ENCODE results near the gene KRT8.
"Not testable (repeated sequence)": the region's sequence is repeated elsewhere in the genome, so short reads cannot be mapped to it uniquely, and the experiment has no call there.

KRT8 gene

GRCh38 chr12:52873513-52873831 lies 31.4 kb downstream of the KRT8 start:
- DNase-seq, result no peak

- no peak for DNase-seq
These were observed 32.1 kb downstream of the KRT8 start for GRCh38 chr12:52872644-52873389.

GRCh38 chr12:52871291-52872039 lies 33.4 kb downstream of the KRT8 start:
- no peak for DNase-seq

GRCh38 chr12:52870361-52871290 lies 34.2 kb downstream of the KRT8 start:
- no peak for DNase-seq

- no peak for DNase-seq
These were observed 37.2 kb downstream of the KRT8 start for GRCh38 chr12:52867642-52868041.

DNA sequence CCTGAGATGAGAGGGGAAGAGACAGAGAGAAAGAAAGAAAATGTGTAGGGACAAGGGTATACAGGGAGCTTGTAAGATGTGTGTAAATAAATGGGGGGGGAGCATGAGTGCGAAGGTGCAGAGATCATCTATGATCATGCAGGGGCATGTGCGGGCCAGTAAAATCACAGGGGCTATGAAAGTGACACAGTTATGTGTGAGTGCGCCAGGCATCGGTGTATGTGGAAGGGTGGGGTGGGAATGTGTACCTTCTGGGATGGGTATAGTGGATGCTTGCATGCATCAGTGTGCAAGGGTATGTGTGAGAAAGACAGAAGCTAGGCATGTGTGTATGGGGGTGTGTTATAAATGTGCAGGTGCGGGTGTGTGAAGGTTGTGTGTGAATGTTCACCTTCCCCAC lies 37.7 kb downstream of the KRT8 start:
- DNase-seq, result no peak

DNA sequence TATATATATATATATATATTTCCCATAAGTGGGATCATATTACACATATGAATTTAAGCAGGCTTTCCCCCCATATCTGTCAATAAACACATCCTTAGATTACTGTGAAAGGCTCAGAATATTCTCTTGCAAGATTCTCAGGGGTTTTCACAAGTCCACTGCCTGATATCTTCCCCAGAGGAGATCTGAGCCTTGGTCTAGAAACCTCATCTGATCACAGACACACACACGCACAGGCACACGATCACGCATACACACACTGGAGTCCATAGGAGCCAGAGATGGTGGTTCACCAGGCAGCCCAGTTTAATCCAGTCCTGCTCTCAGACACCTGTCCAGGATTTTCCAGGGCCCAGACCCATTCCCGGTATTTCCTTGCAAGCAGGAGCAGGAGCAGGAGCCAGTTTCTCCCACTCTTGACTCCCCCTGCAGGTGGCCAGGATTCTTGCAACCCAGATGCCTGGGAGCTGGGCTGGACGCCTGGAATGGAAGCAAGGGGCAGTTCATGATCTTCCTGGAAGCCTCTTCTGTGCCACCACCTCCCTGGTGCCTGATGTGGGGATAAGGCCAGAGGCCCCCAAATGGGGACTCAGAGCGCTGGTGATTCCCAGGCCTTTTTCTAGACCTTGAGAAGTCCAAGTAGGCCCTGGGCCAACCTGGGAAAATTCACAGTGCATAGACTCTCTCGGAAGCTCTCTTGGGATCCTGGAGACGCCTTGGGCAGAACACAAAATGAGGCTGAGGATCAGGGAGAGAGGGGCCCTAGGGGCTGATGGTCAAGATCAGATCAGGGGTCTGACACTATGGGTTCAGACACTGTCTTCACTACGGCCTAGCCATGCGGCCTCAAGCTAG lies 39.6 kb downstream of the KRT8 start:
- no peak for DNase-seq

DNA sequence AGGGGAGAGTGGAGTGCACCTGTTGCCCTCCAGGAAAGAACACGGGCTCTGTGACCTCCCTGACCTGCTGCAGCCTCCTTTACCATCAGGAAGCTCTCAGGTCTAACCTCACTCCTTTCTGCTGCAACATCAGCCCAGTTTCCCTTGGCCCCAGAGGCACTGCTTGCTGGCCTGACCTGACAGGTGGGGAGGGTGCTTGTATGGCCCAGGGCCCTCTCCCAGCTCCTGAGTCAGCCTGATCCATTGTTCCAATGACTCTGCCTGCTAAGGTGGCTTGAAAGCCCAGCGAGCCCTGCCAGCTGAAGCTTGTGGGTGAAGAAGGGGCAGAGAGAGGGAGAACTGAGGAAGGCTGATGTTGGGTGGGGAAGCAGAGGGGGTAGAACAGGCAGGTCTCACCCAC lies 42.9 kb downstream of the KRT8 start:
- no peak for DNase-seq

DNA sequence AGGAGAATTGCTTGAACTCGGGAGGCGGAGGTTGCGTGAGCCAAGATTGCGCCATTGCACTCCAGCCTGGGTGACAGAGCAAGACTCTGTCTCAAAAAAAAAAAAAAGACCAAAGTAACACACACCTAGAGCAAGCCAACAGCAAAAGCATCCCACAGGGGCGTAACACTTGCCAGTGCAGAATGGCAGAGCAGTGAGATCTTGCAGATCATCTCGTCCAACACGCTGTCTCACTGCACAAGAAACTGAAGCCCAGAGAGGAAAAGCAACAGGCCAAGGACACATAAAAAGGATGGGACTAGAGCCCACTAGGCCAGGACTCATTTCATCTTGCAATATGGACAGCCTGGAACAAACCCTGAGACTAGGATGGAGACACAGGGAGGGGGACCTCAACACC lies 43.4 kb downstream of the KRT8 start:
- DNase-seq, result no peak

DNA sequence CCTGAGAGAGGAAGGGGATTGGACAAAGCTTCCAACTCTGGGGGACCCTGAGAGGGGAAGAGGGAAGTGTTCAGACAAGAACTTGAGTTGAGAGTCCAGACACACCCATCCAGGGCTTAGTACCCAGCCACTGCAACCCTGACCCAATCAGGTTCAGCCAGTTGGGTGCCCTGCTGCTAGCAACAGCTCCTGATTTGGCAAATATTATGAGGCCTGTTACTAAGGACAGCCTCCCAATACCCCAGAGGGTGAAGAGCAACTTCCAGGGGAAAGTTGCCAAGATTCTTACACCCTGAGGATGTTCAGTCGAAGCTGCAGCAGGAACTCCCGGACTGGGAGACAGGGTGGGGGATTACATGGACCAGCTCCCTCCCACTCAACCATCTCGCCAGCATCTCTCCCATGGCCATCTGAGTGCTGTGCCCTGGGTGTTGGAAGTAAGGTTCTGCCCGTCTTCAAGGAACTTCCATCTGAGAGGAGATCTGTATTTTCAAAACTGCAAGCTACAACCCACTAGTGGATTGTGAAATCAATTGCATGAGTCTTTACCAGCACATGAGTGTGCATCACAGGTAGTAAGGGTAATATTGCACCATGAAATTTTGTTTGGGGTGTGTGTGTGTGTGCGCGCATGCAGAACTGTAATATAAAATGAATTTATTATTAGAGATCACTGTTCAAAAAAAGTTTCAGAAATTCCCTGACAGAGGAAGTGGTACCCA lies 44.6 kb downstream of the KRT8 start:
- no peak for DNase-seq

GRCh38 chr12:52857500-52857899 lies 47.4 kb downstream of the KRT8 start:
- DNase-seq, result no peak

- DNase-seq, result no peak
These were observed 48.1 kb downstream of the KRT8 start for GRCh38 chr12:52856787-52857186.

DNA sequence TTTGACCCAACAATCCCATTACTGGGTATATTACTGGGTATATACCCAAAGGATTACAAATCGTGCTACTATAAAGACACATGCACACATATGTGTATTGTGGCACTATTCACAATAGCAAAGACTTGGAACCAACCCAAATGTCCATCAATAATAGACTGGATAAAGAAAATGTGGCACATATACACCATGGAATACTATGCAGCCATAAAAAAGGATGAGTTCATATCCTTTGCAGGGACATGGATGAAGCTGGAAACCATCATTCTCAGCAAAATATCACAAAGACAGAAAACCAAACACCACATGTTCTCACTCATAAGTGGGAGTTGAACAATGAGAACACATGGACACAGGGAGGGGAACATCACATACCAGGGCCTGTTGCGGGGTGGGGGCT lies 48.8 kb downstream of the KRT8 start:
- not testable (repeated sequence) for DNase-seq

- no peak for DNase-seq
These were observed 53.1 kb downstream of the KRT8 start for GRCh38 chr12:52851787-52852186.

GRCh38 chr12:52850681-52851080 lies 54.2 kb downstream of the KRT8 start:
- no peak for DNase-seq

DNA sequence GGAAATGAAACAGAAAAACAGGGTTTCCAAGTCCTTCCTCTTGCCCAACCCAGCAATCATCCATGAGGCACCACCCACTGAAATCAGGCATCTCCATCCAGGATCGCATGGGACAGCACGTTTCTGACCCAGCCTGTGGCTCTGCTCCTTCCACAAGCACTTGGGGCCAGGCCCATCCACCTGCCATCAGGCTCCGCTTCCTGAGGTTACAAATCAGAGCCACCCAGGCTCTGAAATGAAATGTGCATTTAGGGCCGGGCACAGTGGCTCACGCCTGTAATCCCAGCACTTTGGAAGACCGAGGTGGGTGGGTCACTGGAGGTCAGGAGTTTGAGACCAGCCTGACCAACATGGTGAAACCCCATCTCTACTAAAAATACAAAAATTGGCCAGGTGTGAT lies 55.4 kb downstream of the KRT8 start:
- DNase-seq, result no peak

- DNase-seq, result no peak
These were observed 56.1 kb downstream of the KRT8 start, which contains the start of gene KRT78 for GRCh38 chr12:52848661-52849255. Gene KRT78 (minus strand): TSS chr12:52848994. CDS start chr12:52848930, 64 bp downstream.

DNA sequence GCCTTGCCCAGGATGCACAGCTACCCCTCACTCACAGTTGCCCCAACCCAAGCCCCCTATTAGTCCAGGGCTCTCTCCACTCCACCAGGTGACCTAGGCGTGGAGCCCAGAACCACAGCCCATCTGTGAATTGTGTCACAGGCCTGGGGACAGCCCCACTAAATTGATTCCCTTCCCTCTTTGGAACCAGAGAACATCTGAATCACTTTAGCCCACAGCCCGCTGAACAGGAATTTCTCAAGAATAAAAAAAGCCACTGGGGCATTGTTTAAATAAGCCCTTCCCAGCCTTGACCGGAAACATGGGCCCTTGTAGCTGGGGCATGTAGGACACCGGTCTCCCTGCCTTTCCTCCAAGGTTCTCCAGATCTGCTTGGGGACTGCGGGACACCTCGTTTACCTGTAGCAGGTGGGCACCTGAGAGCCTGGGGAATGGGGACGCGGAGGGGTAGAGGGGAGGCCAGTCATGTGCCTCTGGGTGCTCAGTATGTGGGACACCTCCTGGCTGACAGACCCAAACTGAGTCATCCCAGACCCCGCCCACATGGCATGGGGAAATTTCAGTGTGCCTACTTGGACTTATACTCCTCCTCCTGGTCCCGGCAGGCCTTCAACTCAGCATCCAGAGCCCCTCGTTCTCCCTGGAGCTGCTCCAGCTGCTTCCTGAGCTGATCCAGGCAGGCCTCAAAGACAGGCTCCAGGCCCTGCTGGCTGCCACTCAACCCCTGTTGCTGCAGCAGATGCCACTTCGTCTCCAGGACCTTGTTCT lies 57.4 kb downstream of the KRT8 start:
- no peak for DNase-seq
